ENCODE data around the gene GAB2.

The GAB2 gene

GRCh38 chr11:78220218-78221157, 197.1 kb downstream of the GAB2 start:
- no peak for DNase-seq (ENCODE audit: low spot score)

- no peak for DNase-seq (ENCODE audit: low spot score)
Measured at GRCh38 chr11:78219493-78220217, 198.0 kb downstream of the GAB2 start.

DNA sequence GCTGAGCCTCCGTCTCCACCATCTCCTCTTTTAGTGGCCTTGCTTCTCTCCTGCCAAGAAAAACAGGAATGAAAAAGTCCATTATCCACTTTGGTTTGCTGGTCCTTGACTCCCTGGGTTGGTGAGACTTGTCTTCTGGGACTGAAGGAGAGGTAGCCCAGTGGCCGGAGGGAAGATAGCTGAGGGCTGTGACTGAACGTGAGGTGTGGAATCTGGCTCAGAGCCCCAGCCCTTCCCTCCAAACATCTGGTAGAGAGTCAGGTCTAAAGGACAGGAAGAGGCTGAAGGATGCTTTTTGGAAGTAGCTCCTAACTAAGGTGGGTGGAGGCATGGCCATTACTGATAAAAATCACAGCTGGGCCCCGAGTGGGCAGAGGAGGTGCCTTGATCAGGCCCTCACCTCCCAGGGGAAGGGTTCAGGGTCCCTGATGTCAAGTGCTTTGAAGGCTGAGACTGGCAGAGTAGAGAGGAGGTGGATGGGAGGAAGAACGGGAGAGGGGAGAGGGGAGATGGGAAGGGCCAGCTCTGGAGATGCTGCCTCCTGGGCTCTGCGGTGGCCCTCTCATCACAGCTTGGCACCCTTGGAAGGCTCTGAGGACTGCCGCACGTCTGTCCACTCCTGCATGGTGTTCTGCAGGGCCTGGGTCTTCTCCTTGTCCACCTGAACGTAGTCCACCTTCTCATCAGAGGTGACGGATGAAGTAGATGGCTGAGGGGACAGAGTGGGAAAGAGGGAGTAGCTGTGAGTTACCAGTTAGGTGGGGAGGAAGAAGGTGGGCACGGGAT, 198.7 kb downstream of the GAB2 start:
- no peak for DNase-seq (ENCODE audit: low spot score)

- DNase-seq (ENCODE audit: low spot score), result no peak
Measured at GRCh38 chr11:78217650-78218541, 199.7 kb downstream of the GAB2 start.

- DNase-seq (ENCODE audit: low spot score), result no peak
Measured at GRCh38 chr11:78216571-78217287, 200.9 kb downstream of the GAB2 start.

- DNase-seq (ENCODE audit: low spot score), result no peak
Measured at GRCh38 chr11:78216021-78216420, 201.6 kb downstream of the GAB2 start.

GRCh38 chr11:78214331-78215194, 203.1 kb downstream of the GAB2 start:
- no peak for DNase-seq (ENCODE audit: low spot score)

DNA sequence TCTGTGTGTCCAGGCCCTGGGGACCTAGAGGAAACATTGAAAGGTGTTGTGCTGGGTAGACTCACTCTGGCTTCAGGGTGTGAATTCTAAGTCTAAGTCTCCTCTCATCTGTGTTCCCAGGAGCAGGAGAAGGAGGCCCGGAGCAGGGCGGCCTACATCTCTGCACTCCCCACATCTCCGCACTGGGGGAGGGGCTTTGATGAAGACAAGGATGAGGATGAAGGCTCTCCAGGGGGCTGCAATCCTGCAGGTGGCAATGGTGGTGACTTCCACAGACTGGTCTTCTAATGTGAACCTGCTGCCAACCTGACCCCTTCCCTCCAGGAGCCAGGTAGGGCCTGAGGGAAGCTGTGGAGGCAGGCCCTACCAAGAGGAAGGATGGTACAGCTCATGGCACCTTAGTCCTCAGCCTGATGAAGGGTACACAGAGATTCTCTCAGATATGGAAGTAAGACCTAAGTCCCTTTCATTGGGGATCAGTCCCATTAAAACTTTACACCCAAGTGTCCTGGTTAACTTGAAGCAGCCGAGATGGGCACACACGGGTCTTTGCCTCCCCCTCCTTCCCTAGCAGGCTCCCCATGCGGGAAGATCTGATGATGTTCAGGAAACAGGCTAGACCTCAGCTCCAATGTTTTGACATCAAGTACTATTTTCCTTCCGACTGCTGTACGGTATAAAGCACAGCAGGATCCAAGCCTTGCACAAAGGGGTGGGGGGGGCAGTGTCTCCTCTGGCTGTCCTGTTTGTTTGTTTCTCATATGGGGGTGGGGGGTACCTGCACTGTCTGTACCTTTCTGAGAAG, 203.9 kb downstream of the GAB2 start:
- DNase-seq (ENCODE audit: low spot score), result no peak

GRCh38 chr11:78212586-78213371, 204.8 kb downstream of the GAB2 start:
- DNase-seq (ENCODE audit: low spot score), result no peak

DNA sequence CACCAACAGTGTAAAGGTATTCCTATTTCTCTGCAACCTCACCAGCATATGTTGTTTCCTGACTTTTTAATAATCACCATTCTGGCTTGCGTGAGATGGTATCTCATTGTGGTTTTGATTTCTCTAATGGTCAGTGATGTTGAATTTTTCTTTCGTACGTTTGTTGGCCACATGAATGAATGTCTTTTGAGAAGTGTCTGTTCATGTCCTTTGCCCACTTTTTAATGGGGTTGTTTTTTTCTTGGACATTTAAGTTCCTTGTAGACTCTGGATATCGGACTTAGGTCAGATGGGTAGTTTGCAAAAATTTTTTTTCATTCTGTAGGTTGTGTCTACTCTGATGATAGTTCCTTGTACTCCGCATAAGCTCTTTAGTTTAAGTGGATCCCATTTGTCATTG, 206.1 kb downstream of the GAB2 start:
- no peak for DNase-seq (ENCODE audit: low spot score)

- no peak for DNase-seq (ENCODE audit: low spot score)
Measured at GRCh38 chr11:78210000-78210608, 207.5 kb downstream of the GAB2 start.

- no peak for DNase-seq (ENCODE audit: low spot score)
Measured at GRCh38 chr11:78209478-78209877, 208.1 kb downstream of the GAB2 start.

DNA sequence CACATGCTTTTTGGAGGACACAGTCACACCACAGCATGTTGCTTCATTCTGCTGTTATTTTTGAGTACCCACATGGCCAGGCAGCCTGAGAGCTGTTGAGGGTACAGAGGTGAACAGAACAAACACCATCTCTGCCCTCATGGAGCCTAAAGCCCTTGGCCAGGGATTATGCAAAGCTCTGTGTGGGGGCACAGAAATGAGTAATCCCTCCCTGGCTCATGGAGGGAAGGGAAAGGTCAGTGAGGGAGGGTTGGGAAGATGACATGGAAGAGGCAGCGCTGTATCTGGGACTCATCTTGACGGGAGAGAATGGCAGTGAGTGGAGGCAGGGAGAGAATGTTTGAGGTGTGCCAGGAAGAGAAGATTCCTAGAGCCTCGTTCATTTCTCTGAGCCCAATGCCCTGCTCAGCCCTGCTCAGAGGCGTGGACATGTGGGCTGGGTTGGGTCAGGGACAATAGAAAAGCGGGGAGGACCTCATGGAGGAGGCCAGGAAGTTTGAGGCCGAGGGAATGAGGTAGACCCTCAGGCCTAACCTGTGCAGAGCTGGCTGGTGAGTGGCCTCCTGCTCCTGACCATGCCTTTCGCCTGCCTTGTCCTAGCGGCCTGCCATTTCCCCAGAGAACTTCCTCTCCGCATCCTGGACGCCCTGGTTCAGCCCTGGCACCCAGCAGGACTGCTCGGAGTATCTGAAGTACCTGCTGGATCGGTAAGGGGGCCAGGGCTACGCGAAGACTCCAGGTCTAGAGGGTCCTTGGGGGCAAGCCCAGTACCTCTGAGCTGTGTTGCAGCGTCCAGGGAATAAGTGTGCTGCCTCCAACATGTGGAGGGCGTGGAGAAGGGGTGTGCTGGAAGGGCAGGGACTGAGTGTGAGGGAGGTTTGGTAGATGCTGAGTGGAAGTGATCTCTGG, 209.1 kb downstream of the GAB2 start:
- no peak for DNase-seq (ENCODE audit: low spot score)

DNA sequence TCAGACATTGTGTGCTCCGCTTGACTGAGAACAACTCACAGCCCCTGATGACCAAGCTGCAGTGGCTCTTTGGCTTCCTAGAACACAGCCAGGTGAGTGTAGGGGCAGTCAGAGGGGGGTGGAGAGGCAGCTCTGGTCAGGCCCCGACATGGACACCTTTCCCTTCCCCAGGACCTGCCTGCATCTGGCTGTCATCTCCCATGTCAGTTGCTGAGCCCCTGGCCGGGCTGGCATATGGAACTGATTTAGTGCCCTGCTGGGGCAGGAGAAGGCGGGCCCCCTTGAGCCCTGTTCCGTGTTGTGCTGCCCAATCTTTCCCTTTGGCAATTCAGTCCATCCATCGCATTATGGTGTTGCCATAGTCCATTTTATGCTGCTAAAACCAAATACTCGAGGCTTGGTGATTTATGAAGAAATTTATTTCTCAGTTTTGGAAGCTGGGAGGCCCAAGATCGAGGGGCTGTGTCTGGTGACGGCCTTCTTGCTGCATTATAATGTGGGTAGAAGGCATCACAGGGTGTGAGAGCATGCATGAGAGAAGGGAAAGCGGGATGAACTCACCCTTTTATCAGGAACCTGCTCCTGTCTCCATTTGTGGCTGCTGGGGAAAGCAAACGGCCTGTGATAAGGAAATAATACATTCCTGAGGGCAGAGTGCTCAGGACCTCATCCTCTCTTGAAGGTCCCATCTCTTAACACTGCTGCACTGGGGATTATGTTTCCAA, 209.9 kb downstream of the GAB2 start:
- no peak for DNase-seq (ENCODE audit: low spot score)

GRCh38 chr11:78205691-78206090, 211.9 kb downstream of the GAB2 start:
- no peak for DNase-seq (ENCODE audit: low spot score)

DNA sequence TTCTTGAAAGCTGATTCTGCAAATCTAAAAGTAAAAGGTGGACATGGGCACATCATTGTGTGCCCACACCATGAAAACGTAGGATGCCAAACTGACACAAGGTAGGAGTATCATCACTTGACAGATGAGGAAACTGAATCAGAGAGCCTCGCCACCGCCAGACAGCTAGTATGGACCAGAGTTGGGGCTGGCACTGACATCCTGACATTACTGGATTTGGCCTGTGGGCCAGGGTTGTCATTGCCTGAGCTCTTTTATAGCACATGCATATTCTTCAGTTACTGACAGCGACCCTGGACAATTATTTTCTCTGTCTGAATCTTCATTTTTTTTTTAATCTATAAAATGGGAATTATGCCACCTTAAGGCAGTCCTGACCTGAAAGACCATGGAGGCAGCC, 212.4 kb downstream of the GAB2 start:
- no peak for DNase-seq (ENCODE audit: low spot score)
